ENCODE data around the gene SSH2.
"Not testable (repeated sequence)": the region's sequence is repeated elsewhere in the genome, so short reads cannot be mapped to it uniquely, and the experiment has no call there.

SSH2 gene

GRCh38 chr17:29874931-29875596 is 55.0 kb downstream of the SSH2 start:
- Histone ChIP-seq H3K27ac (ENCODE audit: low read depth in 2 of 2, low read length in 2 of 2) (no peak overlapping the region), H3K9me3 (ENCODE audit: control insufficient read depth in 2 of 2, low read length in 2 of 2) (no peaks in the 10 kb centered on the region), H3K4me1 (ENCODE audit: control insufficient read depth in 2 of 2, insufficient read depth in 2 of 2, low read length in 2 of 2) (peaks cover 0 to 3% of the 10 kb centered on the region in 2 donors), H3K27me3 (ENCODE audit: control insufficient read depth in 2 of 2, insufficient read depth in 2 of 2, low read length in 2 of 2) (no peaks in the 10 kb centered on the region), H3K36me3 (ENCODE audit: control insufficient read depth in 2 of 2, insufficient read depth in 2 of 2, low read length in 2 of 2) (no peaks in the 10 kb centered on the region), H3K9ac (ENCODE audit: low read depth in 1 of 2, low read length in 2 of 2) (no peak overlapping the region), H3K4me3 (ENCODE audit: low read length in 2 of 2) (no peak overlapping the region)

DNA sequence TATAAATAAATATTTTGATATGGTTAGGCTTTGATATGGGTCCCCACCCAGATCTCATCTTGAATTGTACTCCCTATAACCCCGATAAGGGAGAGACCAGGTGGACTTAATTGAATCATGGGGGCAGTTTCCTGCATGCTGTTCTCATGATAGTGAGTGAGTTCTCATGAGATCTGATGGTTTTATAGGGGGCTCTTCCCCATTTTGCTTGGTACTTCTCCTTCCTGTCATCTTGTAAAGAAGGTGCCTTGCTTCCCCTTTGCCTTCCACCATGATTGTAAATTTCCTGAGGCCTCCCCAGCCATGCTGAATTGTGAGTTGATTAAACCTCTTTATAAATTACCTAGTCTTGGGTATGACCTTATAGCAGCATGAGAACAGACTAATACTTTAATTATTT is 55.7 kb downstream of the SSH2 start:
- H3K9ac ChIP-seq (ENCODE audit: low read depth in 1 of 2, low read length in 2 of 2); H3K27me3 ChIP-seq (ENCODE audit: control insufficient read depth in 2 of 2, insufficient read depth in 2 of 2, low read length in 2 of 2); H3K27ac ChIP-seq (ENCODE audit: low read depth in 2 of 2, low read length in 2 of 2); H3K36me3 ChIP-seq (ENCODE audit: control insufficient read depth in 2 of 2, insufficient read depth in 2 of 2, low read length in 2 of 2); H3K9me3 ChIP-seq (ENCODE audit: control insufficient read depth in 2 of 2, low read length in 2 of 2); H3K4me1 ChIP-seq (ENCODE audit: control insufficient read depth in 2 of 2, insufficient read depth in 2 of 2, low read length in 2 of 2); H3K4me3 ChIP-seq (ENCODE audit: low read length in 2 of 2): not testable (repeated sequence)

GRCh38 chr17:29873476-29873875 is 56.6 kb downstream of the SSH2 start:
- H3K36me3 ChIP-seq (ENCODE audit: control insufficient read depth in 2 of 2, insufficient read depth in 2 of 2, low read length in 2 of 2): no peaks in the 10 kb centered on the region

DNA sequence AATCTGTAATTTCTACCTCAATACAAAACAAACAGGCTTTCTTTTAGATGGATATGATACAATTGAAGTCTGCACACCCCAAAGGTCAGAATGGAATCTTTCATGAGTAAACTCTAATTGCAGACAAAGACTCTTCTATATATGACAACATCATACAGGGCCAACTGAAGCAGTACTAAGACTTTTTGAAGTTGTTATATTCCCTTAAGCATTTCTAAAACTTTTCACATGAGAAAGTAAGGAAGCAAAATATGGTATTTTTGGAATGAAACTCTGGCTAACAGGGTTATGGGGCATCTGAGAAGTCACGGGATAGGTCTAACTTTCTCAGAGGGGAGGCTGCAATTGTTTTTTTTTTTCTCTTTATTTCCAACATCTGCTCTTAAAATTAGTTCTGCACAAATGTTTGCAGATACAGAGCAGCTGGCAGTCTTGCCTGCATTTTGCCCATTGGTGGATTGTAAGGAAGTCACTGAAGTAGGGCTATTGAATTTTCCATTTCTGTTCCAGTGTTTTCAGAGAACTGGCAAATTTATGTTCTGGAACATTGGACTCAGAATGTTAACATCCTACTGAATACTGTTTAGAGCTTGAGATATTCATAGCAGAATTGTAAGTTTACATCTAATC is 59.1 kb downstream of the SSH2 start:
- H3K27me3 ChIP-seq (ENCODE audit: control insufficient read depth in 2 of 2, insufficient read depth in 2 of 2, low read length in 2 of 2): no peaks in the 10 kb centered on the region
- no peaks in the 10 kb centered on the region for H3K9me3 ChIP-seq (ENCODE audit: control insufficient read depth in 2 of 2, low read length in 2 of 2)
- H3K9ac ChIP-seq (ENCODE audit: low read depth in 1 of 2, low read length in 2 of 2): no peak overlapping the region
- H3K4me3 ChIP-seq (ENCODE audit: low read length in 2 of 2): no peak overlapping the region
- H3K4me1 ChIP-seq (ENCODE audit: control insufficient read depth in 2 of 2, insufficient read depth in 2 of 2, low read length in 2 of 2): peaks cover 3% of the 10 kb centered on the region in 2 donors
- no peaks in the 10 kb centered on the region for H3K36me3 ChIP-seq (ENCODE audit: control insufficient read depth in 2 of 2, insufficient read depth in 2 of 2, low read length in 2 of 2)
- no peak overlapping the region for H3K27ac ChIP-seq (ENCODE audit: low read depth in 2 of 2, low read length in 2 of 2)

More at GRCh38 chr17:29873476-29873875, 56.6 kb downstream of the SSH2 start:
- H3K9me3 ChIP-seq (ENCODE audit: control insufficient read depth in 2 of 2, low read length in 2 of 2): no peaks in the 10 kb centered on the region
- H3K4me1 ChIP-seq (ENCODE audit: control insufficient read depth in 2 of 2, insufficient read depth in 2 of 2, low read length in 2 of 2): peaks cover 0 to 3% of the 10 kb centered on the region in 2 donors
- no peak overlapping the region for H3K27ac ChIP-seq (ENCODE audit: low read depth in 2 of 2, low read length in 2 of 2)
- H3K27me3 ChIP-seq (ENCODE audit: control insufficient read depth in 2 of 2, insufficient read depth in 2 of 2, low read length in 2 of 2): no peaks in the 10 kb centered on the region
- H3K4me3 ChIP-seq (ENCODE audit: low read length in 2 of 2): no peak overlapping the region
- H3K9ac ChIP-seq (ENCODE audit: low read depth in 1 of 2, low read length in 2 of 2): no peak overlapping the region

- no peak overlapping the region for H3K4me3 ChIP-seq (ENCODE audit: low read length in 2 of 2)
- peaks cover 0 to 3% of the 10 kb centered on the region in 2 donors for H3K4me1 ChIP-seq (ENCODE audit: control insufficient read depth in 2 of 2, insufficient read depth in 2 of 2, low read length in 2 of 2)
- H3K36me3 ChIP-seq (ENCODE audit: control insufficient read depth in 2 of 2, insufficient read depth in 2 of 2, low read length in 2 of 2): no peaks in the 10 kb centered on the region
- no peaks in the 10 kb centered on the region for H3K27me3 ChIP-seq (ENCODE audit: control insufficient read depth in 2 of 2, insufficient read depth in 2 of 2, low read length in 2 of 2)
- H3K9me3 ChIP-seq (ENCODE audit: control insufficient read depth in 2 of 2, low read length in 2 of 2): no peaks in the 10 kb centered on the region
- H3K27ac ChIP-seq (ENCODE audit: low read depth in 2 of 2, low read length in 2 of 2): no peak overlapping the region
- no peak overlapping the region for H3K9ac ChIP-seq (ENCODE audit: low read depth in 1 of 2, low read length in 2 of 2)
Observed at GRCh38 chr17:29867643-29868181, 62.3 kb downstream of the SSH2 start.

DNA sequence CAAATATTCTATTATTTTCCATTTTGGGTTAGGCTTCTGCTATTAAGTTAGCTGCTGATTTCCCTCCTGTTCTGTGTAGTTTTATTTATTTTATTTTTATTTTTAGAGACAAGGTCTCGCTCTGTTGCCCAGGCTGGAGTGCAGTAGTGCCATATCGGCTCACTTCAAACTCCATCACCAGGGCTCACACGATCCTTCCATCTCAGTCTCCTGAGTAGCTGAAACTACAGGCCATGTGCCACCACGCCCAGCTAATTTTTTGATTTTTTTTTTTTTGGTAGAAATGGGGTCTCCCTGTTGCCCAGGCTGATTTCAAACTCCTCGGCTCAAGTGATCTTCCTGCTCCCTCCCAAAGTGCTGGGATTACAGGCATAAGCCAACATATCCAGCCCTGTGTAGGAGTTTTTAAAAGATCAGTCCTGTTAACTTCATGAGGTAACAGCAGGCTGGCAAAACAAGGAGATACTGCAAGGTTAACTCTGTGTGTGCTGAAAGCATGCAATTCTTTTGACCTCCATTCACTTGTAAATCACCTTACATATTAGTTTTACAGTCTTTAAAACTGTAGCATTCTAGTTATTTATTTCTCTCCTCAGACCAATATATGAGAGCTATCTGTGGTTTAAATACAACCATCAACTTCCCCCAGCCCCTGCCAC is 63.2 kb downstream of the SSH2 start:
- no peaks in the 10 kb centered on the region for H3K36me3 ChIP-seq (ENCODE audit: control insufficient read depth in 2 of 2, insufficient read depth in 2 of 2, low read length in 2 of 2)
- no peak overlapping the region for H3K9ac ChIP-seq (ENCODE audit: low read depth in 1 of 2, low read length in 2 of 2)
- no peak overlapping the region for H3K27ac ChIP-seq (ENCODE audit: low read depth in 2 of 2, low read length in 2 of 2)
- no peak overlapping the region for H3K4me3 ChIP-seq (ENCODE audit: low read length in 2 of 2)
- peaks cover 3 to 4% of the 10 kb centered on the region in 2 donors for H3K4me1 ChIP-seq (ENCODE audit: control insufficient read depth in 2 of 2, insufficient read depth in 2 of 2, low read length in 2 of 2)
- H3K9me3 ChIP-seq (ENCODE audit: control insufficient read depth in 2 of 2, low read length in 2 of 2): no peaks in the 10 kb centered on the region
- H3K27me3 ChIP-seq (ENCODE audit: control insufficient read depth in 2 of 2, insufficient read depth in 2 of 2, low read length in 2 of 2): no peaks in the 10 kb centered on the region

DNA sequence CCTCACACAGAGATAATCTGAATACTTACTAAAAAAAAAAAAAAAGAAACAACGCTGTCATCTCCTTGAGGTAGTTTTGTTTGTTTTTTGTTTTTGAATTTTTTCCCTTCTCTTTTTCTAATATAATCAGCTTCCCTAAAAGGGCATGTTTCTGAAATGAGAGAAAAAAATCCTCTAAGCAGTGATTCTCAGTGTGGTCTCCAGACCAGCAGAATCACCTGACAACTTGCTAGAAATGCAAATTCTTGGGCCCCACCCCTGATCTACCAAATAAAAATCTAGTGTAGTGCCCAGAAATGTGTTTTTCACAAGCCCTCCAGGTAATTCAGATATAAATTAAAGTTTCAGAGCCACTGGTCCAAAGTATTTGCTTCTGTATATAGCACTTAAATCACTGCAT is 65.4 kb downstream of the SSH2 start:
- no peak overlapping the region for H3K27ac ChIP-seq (ENCODE audit: low read depth in 2 of 2, low read length in 2 of 2)
- no peak overlapping the region for H3K4me3 ChIP-seq (ENCODE audit: low read length in 2 of 2)
- H3K27me3 ChIP-seq (ENCODE audit: control insufficient read depth in 2 of 2, insufficient read depth in 2 of 2, low read length in 2 of 2): no peaks in the 10 kb centered on the region
- no peaks in the 10 kb centered on the region for H3K9me3 ChIP-seq (ENCODE audit: control insufficient read depth in 2 of 2, low read length in 2 of 2)
- peaks cover 3 to 4% of the 10 kb centered on the region in 2 donors for H3K4me1 ChIP-seq (ENCODE audit: control insufficient read depth in 2 of 2, insufficient read depth in 2 of 2, low read length in 2 of 2)
- no peaks in the 10 kb centered on the region for H3K36me3 ChIP-seq (ENCODE audit: control insufficient read depth in 2 of 2, insufficient read depth in 2 of 2, low read length in 2 of 2)
- H3K9ac ChIP-seq (ENCODE audit: low read depth in 1 of 2, low read length in 2 of 2): no peak overlapping the region

DNA sequence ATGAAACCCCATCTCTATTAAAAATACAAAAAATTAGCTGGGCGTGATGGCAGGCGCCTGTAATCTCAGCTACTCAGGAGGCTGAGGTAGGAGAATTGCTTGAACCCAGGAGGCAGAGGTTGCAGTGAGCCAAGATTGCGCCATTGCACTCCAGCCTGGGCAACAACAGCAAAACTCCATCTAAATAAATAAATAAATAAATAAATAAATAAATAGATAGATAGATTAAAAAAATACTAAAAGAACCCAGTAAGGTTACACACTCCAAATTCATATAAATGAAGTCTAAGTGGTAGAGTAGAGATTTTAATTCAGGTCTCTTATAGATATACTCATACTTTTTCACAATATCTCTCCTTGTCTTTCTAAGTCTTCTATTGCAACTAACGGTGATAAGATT is 65.9 kb downstream of the SSH2 start:
- H3K36me3 ChIP-seq (ENCODE audit: control insufficient read depth in 2 of 2, insufficient read depth in 2 of 2, low read length in 2 of 2); H3K9ac ChIP-seq (ENCODE audit: low read depth in 1 of 2, low read length in 2 of 2); H3K4me1 ChIP-seq (ENCODE audit: control insufficient read depth in 2 of 2, insufficient read depth in 2 of 2, low read length in 2 of 2); H3K27ac ChIP-seq (ENCODE audit: low read depth in 2 of 2, low read length in 2 of 2); H3K9me3 ChIP-seq (ENCODE audit: control insufficient read depth in 2 of 2, low read length in 2 of 2); H3K27me3 ChIP-seq (ENCODE audit: control insufficient read depth in 2 of 2, insufficient read depth in 2 of 2, low read length in 2 of 2); H3K4me3 ChIP-seq (ENCODE audit: low read length in 2 of 2): not testable (repeated sequence)

DNA sequence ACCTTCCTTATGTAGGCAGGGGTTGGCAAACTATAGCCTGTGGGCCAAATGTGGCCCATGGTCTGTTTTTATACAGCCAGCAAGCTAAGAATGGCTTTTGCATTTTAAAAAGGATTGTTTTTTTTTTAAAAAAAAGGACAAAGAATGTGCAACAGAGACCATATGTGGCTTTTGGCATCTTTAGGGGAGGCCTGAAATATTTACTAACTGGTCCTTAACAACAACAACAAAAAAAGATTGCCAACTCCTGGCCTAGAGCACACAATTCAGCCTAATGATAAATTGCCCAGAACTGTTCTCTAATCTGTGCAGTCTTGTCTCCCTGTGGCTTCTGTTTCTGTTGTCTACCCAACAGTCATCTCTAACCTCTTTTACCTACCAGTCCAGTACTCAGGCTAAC is 67.1 kb downstream of the SSH2 start:
- Histone ChIP-seq H3K27ac (ENCODE audit: low read depth in 2 of 2, low read length in 2 of 2) (no peak overlapping the region), H3K9ac (ENCODE audit: low read depth in 1 of 2, low read length in 2 of 2) (no peak overlapping the region), H3K4me3 (ENCODE audit: low read length in 2 of 2) (no peak overlapping the region), H3K4me1 (ENCODE audit: control insufficient read depth in 2 of 2, insufficient read depth in 2 of 2, low read length in 2 of 2) (peaks cover 0 to 4% of the 10 kb centered on the region in 2 donors), H3K27me3 (ENCODE audit: control insufficient read depth in 2 of 2, insufficient read depth in 2 of 2, low read length in 2 of 2) (no peaks in the 10 kb centered on the region), H3K36me3 (ENCODE audit: control insufficient read depth in 2 of 2, insufficient read depth in 2 of 2, low read length in 2 of 2) (no peaks in the 10 kb centered on the region), H3K9me3 (ENCODE audit: control insufficient read depth in 2 of 2, low read length in 2 of 2) (no peaks in the 10 kb centered on the region)

DNA sequence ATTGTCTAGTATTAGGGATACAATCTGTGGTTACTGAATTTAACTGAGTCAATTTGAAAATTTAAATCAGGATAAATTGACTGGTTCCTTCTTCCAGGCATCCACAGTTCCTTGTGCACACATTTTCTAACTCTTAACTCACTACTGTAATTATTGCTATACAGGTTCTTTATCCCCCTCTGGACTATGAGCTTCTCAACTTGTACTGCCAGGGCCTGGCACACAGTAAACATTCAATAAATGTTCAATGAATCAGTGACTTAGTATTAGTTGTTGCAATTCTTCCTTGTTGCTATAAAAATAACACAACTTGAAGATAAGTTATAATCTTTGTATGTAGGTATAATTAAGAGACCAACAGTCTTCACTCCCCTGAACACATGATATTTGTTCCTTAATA is 67.9 kb downstream of the SSH2 start:
- Histone ChIP-seq H3K9me3 (ENCODE audit: control insufficient read depth in 2 of 2, low read length in 2 of 2) (no peaks in the 10 kb centered on the region), H3K27ac (ENCODE audit: low read depth in 2 of 2, low read length in 2 of 2) (no peak overlapping the region), H3K4me1 (ENCODE audit: control insufficient read depth in 2 of 2, insufficient read depth in 2 of 2, low read length in 2 of 2) (peaks cover 0 to 4% of the 10 kb centered on the region in 2 donors), H3K27me3 (ENCODE audit: control insufficient read depth in 2 of 2, insufficient read depth in 2 of 2, low read length in 2 of 2) (no peaks in the 10 kb centered on the region), H3K9ac (ENCODE audit: low read depth in 1 of 2, low read length in 2 of 2) (no peak overlapping the region), H3K4me3 (ENCODE audit: low read length in 2 of 2) (no peak overlapping the region), H3K36me3 (ENCODE audit: control insufficient read depth in 2 of 2, insufficient read depth in 2 of 2, low read length in 2 of 2) (no peaks in the 10 kb centered on the region)
